Fibroblast of gingiva (primary cell): ENCODE results near the gene PXK.
"Not testable (repeated sequence)": the region's sequence is repeated elsewhere in the genome, so short reads cannot be mapped to it uniquely, and the experiment has no call there.

Experiments used
- DNase-seq: peaks from one replicate; pipeline ENCODE4 v3.0.0-alpha.2; 2011; ENCODE audit warnings: low read depth

Gene PXK

GRCh38 chr3:58332575-58333188, at the start of gene PXK:
TSS of gene PXK (plus strand) at chr3:58332892. CDS start at chr3:58332989, 97 bp downstream.
- peak; percentile 86 for DNase-seq

- DNase-seq, result no peak
Measured at GRCh38 chr3:58285334-58285733, 47.4 kb upstream of the PXK start.

GRCh38 chr3:58287354-58287753, 45.3 kb upstream of the PXK start:
- no peak for DNase-seq

GRCh38 chr3:58288011-58288728, 44.5 kb upstream of the PXK start:
- no peak for DNase-seq

GRCh38 chr3:58288964-58289613, 43.6 kb upstream of the PXK start:
- DNase-seq, result not testable (repeated sequence)

- DNase-seq, result not testable (repeated sequence)
Measured at GRCh38 chr3:58290446-58290845, 42.2 kb upstream of the PXK start.

- no peak for DNase-seq
Measured at GRCh38 chr3:58291671-58292338, 40.9 kb upstream of the PXK start.

- no peak for DNase-seq
Measured at GRCh38 chr3:58292866-58293265, 39.8 kb upstream of the PXK start.

- no peak for DNase-seq
Measured at GRCh38 chr3:58293516-58293915, 39.2 kb upstream of the PXK start.

- no peak for DNase-seq
Measured at GRCh38 chr3:58296269-58296668, 36.4 kb upstream of the PXK start.

GRCh38 chr3:58296843-58297242, 35.8 kb upstream of the PXK start:
- DNase-seq, result no peak

GRCh38 chr3:58298190-58298589, 34.5 kb upstream of the PXK start:
- no peak for DNase-seq

- DNase-seq, result no peak
Measured at GRCh38 chr3:58299075-58299474, 33.6 kb upstream of the PXK start.

- DNase-seq, result peak; percentile 32
Measured at GRCh38 chr3:58299839-58300516, 32.7 kb upstream of the PXK start.

GRCh38 chr3:58305882-58306711, 26.6 kb upstream of the PXK start, which contains the start of the genes HTD2 and RPP14:
TSS of gene HTD2 (plus strand) at chr3:58306520. CDS start at chr3:58317614, 11,094 bp downstream.
TSS of gene RPP14 (plus strand) at chr3:58306245. CDS start at chr3:58310330, 4,085 bp downstream.
- peak; percentile 96 for DNase-seq

- DNase-seq, result peak; percentile 70
Measured at GRCh38 chr3:58307639-58308215, 25.0 kb upstream of the PXK start.

- no peak for DNase-seq
Measured at GRCh38 chr3:58308728-58309127, 24.0 kb upstream of the PXK start.

GRCh38 chr3:58317811-58318210, 14.9 kb upstream of the PXK start:
- DNase-seq, result no peak

- no peak for DNase-seq
Measured at GRCh38 chr3:58321791-58322190, 10.9 kb upstream of the PXK start.

GRCh38 chr3:58322793-58323192, 9.9 kb upstream of the PXK start:
- no peak for DNase-seq
